ENCODE measurements around the gene CFAP97D1. TPM values are rescaled to one million over a fixed set of nuclear protein-coding genes. Genes with fewer than 3 reads are reported as not detected.
"Not testable (repeated sequence)": the region's sequence is repeated elsewhere in the genome, so short reads cannot be mapped to it uniquely, and the experiment has no call there.

Gene CFAP97D1
- total RNA-seq, 1 donor from 2014 or later: not detected

DNA sequence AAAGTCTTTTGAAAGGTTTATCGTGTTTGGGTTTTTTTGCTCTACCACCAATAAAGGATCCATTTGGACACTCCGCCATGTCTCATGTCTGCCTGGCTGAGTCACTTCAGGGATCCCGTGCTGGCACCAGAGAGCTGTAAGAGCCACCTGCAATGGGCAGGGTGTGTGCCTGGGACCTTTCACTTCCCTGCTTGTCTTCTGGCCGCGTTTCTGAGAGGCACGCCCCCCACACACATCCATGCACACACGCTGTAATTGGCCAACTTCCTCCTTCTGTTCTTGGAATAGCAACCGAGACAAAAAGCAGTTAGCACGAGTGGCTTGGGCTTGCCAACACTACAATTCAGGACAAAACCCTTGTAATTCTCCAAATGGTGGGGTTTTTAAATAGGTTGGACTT, 11.9 kb upstream of the CFAP97D1 start:
- no peak for DNase-seq

- no peak for DNase-seq
These were observed 11.3 kb upstream of the CFAP97D1 start for GRCh38 chr17:43768943-43769342.

GRCh38 chr17:43769426-43769825, 10.8 kb upstream of the CFAP97D1 start:
- no peak for DNase-seq

- DNase-seq: no peak
These were observed 10.4 kb upstream of the CFAP97D1 start for GRCh38 chr17:43769859-43770258.

DNA sequence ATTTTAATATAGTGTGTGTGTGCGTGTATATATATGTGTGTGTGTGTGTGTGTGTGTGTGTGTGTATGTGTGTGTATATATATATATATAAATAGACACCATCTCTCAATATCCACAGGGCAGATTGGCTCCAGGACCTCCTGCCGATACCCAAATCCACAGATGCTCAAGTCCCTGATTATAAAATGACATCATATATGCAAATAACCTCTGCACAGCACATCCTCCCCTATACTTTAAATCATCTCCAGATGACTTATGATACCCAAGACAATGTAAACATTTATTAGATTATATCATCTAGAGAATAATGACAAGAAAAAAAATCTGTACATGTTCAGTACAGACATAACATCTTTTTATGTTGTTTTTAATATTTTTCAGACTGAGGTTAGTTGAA, 9.3 kb upstream of the CFAP97D1 start:
- DNase-seq: no peak

DNA sequence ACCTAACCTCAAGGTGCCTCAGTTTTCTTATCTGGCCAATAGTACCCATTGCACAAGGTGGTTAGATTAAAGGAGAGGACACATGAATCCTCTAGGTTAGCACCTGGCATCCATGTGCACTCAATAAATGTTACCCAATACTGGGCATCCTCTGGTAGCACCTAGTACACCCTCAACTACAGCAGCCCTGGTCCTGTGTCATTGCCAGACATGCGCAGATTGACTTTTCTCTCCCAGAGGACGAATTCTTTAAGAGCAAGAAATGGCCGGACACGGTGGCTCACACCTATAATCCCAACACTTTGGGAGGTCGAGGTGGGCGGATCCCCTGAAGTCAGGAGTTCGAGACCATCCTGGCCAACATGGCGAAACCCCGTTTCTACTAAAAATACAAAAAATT, 8.8 kb upstream of the CFAP97D1 start:
- DNase-seq: no peak

GRCh38 chr17:43772877-43773648, 7.2 kb upstream of the CFAP97D1 start:
- DNase-seq: no peak

DNA sequence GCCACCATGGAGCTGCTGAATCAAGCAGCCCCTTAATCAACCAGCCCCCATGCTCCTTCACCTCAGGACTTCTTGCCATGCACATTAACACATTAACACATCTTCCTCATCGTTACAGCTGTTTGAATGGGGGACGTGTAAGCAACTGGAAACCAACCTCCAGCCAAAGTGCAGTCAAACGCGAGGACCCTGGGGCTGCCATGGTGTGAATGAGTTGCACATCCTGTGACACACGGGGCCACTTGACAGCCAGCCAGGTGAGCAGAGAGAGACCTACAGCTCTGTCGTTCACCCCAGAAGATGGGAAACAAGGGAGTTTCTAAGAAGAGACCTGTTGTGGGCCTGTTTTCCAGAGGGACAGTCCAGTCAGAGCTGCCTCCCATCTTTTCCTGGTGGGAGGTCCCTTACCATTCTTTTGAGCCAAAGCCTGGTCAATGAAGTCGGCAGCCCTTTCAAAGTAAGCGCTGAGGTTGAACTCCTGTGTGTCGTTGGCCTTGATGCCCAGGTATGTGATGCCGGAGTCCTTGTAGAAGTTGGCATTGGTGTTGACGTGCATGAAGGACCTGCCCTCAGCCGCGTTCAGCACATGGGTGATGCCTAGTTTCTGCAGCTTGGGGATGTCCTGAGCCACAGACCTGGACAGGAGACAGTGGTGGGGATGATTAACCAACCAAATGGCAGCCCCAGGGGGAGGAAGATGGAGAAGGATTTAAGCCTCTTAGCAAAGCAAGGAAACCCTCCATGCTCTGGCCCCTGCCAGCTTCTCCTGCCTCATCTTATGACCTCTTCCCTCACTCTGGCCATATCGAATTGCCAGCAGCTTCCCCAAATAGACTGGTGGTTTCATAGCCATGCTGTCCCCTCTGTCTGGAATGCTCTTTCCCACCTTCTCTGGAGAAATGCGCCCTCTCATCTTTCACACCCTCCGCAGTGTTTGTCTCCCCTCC, 5.7 kb upstream of the CFAP97D1 start:
- no peak for DNase-seq

DNA sequence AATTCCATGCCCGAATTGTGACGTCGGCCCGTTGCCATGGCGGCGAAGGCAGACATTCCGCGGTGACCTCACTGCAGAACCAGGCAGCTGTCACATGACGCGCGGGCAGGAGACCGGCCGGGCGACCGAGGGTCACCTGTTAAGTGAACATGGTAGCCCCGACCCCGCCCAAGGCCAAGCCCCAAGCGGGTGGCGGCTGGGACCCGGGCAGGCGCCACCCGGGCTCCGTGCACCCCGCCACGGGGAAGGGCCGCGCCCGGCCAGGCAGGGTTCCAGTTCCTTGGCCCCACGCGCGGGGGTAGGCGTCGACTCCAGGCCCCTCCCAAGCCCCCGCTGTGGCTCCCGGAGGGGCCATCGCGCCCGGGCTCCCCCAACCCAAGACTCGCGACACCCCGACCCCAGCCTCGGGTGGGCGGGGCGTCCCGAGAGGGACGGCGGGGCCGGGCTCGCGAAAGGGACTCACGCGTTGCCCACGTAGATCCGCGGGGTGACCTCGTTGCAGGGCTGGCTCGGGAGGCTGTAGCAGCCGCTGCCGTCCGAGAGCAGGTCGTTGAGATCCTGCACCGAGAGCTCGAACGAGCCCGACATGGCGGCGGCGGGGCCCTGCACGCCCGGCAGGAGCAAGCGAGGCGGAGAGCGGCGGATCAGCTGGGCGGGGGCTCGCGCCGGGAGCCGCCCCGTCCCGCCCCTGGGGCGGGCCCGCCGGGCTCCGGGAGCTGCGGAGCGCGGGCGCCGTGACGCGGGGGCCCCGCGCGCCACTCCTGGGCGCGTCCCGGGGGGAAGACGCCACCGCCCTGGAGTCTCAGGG, 1.7 kb upstream of the CFAP97D1 start, which contains the start of gene DUSP3:
Gene DUSP3, minus strand, starts transcription at position 641 of the 808 bp plus-strand sequence. Its CDS starts 53 bp downstream, at position 588.
- DNase-seq: peak; percentile 87

GRCh38 chr17:43779145-43780125, 800 bp upstream of the CFAP97D1 start:
- DNase-seq: no peak

DNA sequence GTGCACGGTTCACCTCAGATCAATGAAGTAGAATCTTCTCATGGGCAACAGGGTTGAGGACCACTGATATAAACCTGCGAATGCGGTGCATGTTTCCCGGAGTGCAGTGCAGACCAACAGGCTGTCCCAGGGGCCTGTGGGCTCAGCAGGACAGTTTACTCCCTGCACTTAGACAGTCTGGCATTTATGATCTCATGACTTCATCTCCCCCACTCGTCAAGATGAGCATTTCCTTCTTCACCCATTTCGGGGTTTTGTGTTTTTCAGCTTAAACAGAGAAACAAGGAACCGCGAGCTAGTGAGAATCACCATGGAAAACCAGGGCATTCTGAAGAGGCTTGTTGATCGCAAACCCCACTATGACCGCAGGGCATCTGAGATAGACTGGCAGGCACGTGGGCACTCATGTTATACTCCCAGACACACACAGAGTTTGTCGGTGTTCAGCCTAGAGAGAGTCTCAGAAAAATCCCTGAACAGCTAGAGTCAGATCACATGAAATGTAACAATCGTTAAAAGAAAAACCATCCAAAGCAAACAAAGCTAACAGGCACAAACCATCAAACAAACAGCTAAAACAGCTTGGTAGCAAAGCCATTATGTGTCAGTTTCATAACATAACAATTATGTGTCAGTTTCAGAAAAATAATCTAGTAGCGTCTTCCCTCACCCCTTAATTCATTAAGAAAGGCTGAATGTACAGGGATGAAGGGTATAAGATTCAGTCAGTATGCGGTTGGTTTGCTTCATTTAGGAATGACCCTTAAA, 2.9 kb downstream of the CFAP97D1 start:
- no peak for DNase-seq

DNA sequence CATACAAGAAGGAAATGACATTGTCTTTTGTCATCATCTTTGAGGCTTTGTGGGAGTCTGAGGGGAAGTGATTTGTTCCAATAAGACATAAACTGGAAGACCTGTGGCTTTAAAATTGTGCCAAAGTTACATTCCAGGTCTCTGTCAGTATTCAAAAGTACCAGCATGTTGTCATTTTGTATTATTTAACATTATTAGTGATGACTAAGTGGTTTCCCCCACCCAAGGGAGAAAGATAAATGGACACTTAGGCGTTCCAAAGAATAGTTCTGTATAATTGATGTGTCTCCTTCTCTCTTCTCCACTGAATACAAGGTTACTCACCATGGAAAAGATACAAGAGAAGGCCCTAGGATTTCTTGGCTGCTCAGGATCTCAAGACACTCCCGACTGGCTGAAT, 3.8 kb downstream of the CFAP97D1 start:
- no peak for DNase-seq

DNA sequence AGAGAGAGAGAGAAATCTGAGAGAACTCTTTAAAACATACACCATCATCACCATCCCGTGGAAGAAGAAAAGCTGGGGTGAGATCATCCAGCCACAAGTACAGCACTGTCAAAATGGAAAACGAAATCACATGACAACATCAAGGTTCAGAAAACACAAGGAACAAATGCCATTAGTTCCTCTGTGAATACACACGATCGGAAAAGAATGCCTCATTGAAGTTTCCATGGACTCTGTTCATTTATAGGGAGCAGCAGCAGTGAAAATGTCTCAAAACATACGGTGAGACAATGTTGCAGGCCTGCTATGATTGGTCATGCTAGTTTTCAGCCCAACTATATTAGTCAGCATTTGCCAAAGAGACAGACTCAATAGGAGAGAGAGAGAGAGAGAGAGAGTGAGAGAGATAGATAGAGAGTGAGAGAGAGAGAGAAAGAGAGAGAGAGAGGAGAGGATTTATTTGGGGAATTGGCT, 4.4 kb downstream of the CFAP97D1 start:
- no peak for DNase-seq

DNA sequence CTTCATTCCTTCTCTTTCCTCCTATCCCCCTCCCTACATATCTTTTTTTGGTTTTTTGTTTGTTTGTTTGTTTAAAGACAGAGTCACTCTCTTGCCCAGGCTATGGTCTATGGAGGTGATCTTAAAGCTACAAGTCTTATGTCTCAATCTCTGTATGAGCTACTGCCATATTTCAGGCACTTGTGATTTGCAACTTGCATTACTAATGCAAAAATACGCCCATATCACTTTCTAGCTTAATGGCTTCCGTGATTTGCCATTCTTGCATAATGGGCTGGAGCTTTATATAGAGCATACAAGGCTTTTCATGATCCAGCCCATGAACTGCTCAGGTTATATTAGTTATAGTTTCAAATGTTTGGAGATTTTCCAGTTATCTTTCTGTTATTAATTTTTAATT, 7.5 kb downstream of the CFAP97D1 start:
- no peak for DNase-seq

DNA sequence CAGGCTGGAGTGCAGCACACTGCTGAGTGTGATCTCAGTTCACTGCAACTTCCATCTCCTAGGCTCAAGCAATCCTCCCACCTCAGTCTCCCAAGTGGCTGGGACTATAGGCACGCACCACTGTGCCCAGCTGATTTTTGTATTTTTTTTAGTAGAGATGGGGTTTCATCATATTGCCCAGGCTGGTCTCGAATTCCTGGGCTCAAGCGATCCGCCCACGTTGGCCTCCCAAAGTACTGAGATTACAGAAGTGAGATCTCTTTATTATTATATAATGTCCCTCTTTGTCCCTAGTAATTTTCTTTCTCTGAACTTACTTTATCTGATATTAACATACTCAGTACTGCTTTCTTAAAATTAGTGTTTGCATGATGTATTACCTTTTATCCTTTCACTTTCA, 8.3 kb downstream of the CFAP97D1 start:
- DNase-seq: no peak

DNA sequence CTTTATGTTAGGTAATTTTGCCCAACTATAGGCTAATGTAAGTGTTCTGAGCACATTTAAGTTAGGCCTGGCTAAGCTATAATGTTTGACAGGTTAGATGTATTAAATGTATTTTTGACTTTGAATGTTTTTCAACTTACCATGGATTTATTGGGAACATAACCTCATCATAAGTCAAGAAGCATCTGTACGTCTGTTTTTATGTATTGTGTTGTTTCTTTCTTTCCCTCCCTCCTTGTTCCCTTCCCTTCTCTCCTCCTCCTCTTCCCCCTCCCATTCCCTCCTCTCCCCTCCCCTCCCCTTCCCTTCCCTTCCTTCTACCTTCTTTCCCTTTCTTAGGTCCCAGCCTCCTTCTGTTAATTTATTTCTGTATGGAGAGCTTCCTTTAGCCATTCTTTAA, 9.2 kb downstream of the CFAP97D1 start:
- no peak for DNase-seq

GRCh38 chr17:43790311-43790940, 10.2 kb downstream of the CFAP97D1 start:
- no peak for DNase-seq

- no peak for DNase-seq
These were observed 11.4 kb downstream of the CFAP97D1 start for GRCh38 chr17:43791589-43791988.

- not testable (repeated sequence) for DNase-seq
These were observed 12.4 kb downstream of the CFAP97D1 start for GRCh38 chr17:43792668-43793067.

GRCh38 chr17:43798024-43798423, 17.8 kb downstream of the CFAP97D1 start:
- not testable (repeated sequence) for DNase-seq

Data from occipital lobe (tissue), 2 donors.